Stimulated activated CD4-positive, alpha-beta T cell treated with anti-CD3 and anti-CD28 coated beads, Interleukin-15, amount 100 ng/mL, for 1 hour (primary cell): ENCODE measurements around the gene SUPT4H1.

ENCODE experiments used
- DNase-seq, 2 donors: peaks; one replicate each; pipeline ENCODE4 v3.0.0-alpha.2; 2020; ENCODE audit warnings: low read depth in 1 of 2, low spot score in 1 of 2

Gene SUPT4H1

GRCh38 chr17:58365185-58365979 is 13.4 kb upstream of the SUPT4H1 start:
- DNase-seq, result no peak

- no peak for DNase-seq
Observed at GRCh38 chr17:58364270-58364942, 12.4 kb upstream of the SUPT4H1 start.

- no peak for DNase-seq
Observed at GRCh38 chr17:58363457-58364185, 11.6 kb upstream of the SUPT4H1 start.

GRCh38 chr17:58362368-58363014 is 10.5 kb upstream of the SUPT4H1 start:
- no peak for DNase-seq

- no peak for DNase-seq
Observed at GRCh38 chr17:58360296-58361063, 8.5 kb upstream of the SUPT4H1 start.

- no peak for DNase-seq
Observed at GRCh38 chr17:58358408-58359172, 6.6 kb upstream of the SUPT4H1 start.

- DNase-seq, result no peak
Observed at GRCh38 chr17:58357312-58358297, 5.6 kb upstream of the SUPT4H1 start.

- DNase-seq, result no peak
Observed at GRCh38 chr17:58356231-58356630, 4.2 kb upstream of the SUPT4H1 start.

- no peak for DNase-seq
Observed at GRCh38 chr17:58354541-58355216, 2.7 kb upstream of the SUPT4H1 start.

GRCh38 chr17:58353389-58353825 is 1.4 kb upstream of the SUPT4H1 start:
- no peak for DNase-seq

- no peak for DNase-seq
Observed at GRCh38 chr17:58352596-58353388, 791 bp upstream of the SUPT4H1 start.

- DNase-seq, result no peak
Observed at GRCh38 chr17:58351182-58351581, 819 bp downstream of the SUPT4H1 start.

GRCh38 chr17:58348038-58348437 is 4.0 kb downstream of the SUPT4H1 start:
- DNase-seq, result no peak

GRCh38 chr17:58345500-58345899 is 6.5 kb downstream of the SUPT4H1 start:
- no peak for DNase-seq

- DNase-seq, result peak in 1 of 2 donors; percentile 38
Observed at GRCh38 chr17:58344791-58345157, 7.2 kb downstream of the SUPT4H1 start.

GRCh38 chr17:58344047-58344790 is 7.8 kb downstream of the SUPT4H1 start:
- peak; percentile 70 to 76 for DNase-seq

- DNase-seq, result no peak
Observed at GRCh38 chr17:58343131-58343530, 8.9 kb downstream of the SUPT4H1 start.
